Measurements from ENCODE around the gene KAT2A.
A peak's percentile ranks its signal among the peaks of the same experiment; 100 is the strongest.

KAT2A gene

GRCh38 chr17:42120770-42121769 is at the start of gene KAT2A:
TSS of gene KAT2A (minus strand) at chr17:42121367. CDS start at chr17:42121304, 63 bp downstream.
- DNase-seq (ENCODE audit: low spot score) = peak; percentile 81
- no peaks in the 10 kb centered on the region for H3K27me3 Mint-ChIP-seq (ENCODE audit: low read depth)
- peak within 1 kb of the TSS; percentile 74 for H3K4me3 Mint-ChIP-seq
- peaks cover 22% of the 10 kb centered on the region for H3K4me1 Mint-ChIP-seq (ENCODE audit: low read depth)
- peak within 1 kb of the TSS; percentile 57 for H3K27ac Mint-ChIP-seq
- peaks cover 24% of the 10 kb centered on the region for H3K36me3 Mint-ChIP-seq (ENCODE audit: low read depth)
- H3K9me3 Mint-ChIP-seq = no peaks in the 10 kb centered on the region

- H3K27me3 Mint-ChIP-seq (ENCODE audit: low read depth) = no peaks in the 10 kb centered on the region
- peaks cover under 1% of the 10 kb centered on the region for H3K4me1 Mint-ChIP-seq (ENCODE audit: low read depth)
- H3K9me3 Mint-ChIP-seq = no peaks in the 10 kb centered on the region
- no peaks in the 10 kb centered on the region for H3K36me3 Mint-ChIP-seq (ENCODE audit: low read depth)
- no peak overlapping the region for H3K27ac Mint-ChIP-seq
- DNase-seq (ENCODE audit: low spot score) = no peak
- no peak overlapping the region for H3K4me3 Mint-ChIP-seq
Measured at GRCh38 chr17:42169351-42169750, 48.2 kb upstream of the KAT2A start.

- Mint-ChIP-seq H3K9me3 (no peaks in the 10 kb centered on the region), H3K4me3 (no peak overlapping the region), H3K4me1 (ENCODE audit: low read depth) (peaks cover 1% of the 10 kb centered on the region), H3K36me3 (ENCODE audit: low read depth) (no peaks in the 10 kb centered on the region), H3K27ac (no peak overlapping the region), H3K27me3 (ENCODE audit: low read depth) (no peaks in the 10 kb centered on the region)
- DNase-seq (ENCODE audit: low spot score) = no peak
Measured at GRCh38 chr17:42167807-42168206, 46.6 kb upstream of the KAT2A start.

DNA sequence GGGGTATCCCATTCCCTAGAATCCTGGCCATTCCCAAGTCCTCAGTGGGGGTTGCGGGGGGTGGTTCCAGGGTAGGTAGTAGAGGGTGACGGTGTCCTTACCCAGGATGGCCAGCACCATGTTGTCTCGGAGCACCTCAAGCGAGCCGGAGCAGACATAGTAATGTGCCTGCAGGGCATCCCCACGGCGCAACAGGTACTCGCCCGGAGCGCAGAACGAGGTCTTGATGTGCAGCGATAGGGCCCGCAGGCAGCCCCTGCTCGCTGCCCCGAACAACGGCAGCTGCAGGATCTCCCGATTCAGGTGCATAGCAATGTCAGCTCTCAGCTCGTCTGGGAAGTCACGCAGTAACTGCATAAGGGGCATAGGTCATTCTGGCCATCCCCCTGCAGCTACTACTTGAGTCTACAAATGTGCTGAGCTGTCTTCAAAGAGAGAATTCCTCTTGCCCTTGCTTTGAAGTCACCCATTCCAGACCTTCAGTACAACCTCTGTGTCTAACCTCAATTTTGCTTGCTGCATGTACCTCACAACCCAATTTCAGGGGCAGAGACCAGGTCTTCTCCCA is 45.1 kb upstream of the KAT2A start:
- no peaks in the 10 kb centered on the region for H3K27me3 Mint-ChIP-seq (ENCODE audit: low read depth)
- DNase-seq (ENCODE audit: low spot score) = no peak
- H3K4me1 Mint-ChIP-seq (ENCODE audit: low read depth) = peaks cover 1% of the 10 kb centered on the region
- H3K27ac Mint-ChIP-seq = no peak overlapping the region
- no peak overlapping the region for H3K4me3 Mint-ChIP-seq
- no peaks in the 10 kb centered on the region for H3K9me3 Mint-ChIP-seq
- H3K36me3 Mint-ChIP-seq (ENCODE audit: low read depth) = no peaks in the 10 kb centered on the region

DNA sequence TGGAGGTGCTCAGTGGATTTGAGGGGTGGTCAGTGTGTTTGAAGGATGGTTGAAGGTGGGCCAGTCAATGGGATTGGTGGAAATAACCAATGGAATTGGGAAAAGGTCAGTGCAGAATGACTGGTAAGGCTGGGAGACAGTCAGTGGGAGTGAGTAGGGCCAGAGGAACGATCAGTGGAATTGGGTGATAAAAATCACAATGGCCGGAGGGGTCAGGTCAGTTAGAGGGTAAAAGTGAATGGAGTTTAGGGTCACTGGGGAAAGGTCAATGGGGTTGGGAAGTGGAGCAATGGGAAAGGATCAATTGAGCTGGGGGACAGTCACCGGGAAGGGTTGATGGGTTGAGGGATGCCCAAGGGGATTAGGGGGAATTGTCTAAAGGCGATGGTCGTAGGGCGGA is 44.6 kb upstream of the KAT2A start:
- no peaks in the 10 kb centered on the region for H3K9me3 Mint-ChIP-seq
- no peaks in the 10 kb centered on the region for H3K27me3 Mint-ChIP-seq (ENCODE audit: low read depth)
- H3K36me3 Mint-ChIP-seq (ENCODE audit: low read depth) = no peaks in the 10 kb centered on the region
- no peak overlapping the region for H3K4me3 Mint-ChIP-seq
- H3K27ac Mint-ChIP-seq = no peak overlapping the region
- H3K4me1 Mint-ChIP-seq (ENCODE audit: low read depth) = peaks cover 1% of the 10 kb centered on the region
- no peak for DNase-seq (ENCODE audit: low spot score)

DNA sequence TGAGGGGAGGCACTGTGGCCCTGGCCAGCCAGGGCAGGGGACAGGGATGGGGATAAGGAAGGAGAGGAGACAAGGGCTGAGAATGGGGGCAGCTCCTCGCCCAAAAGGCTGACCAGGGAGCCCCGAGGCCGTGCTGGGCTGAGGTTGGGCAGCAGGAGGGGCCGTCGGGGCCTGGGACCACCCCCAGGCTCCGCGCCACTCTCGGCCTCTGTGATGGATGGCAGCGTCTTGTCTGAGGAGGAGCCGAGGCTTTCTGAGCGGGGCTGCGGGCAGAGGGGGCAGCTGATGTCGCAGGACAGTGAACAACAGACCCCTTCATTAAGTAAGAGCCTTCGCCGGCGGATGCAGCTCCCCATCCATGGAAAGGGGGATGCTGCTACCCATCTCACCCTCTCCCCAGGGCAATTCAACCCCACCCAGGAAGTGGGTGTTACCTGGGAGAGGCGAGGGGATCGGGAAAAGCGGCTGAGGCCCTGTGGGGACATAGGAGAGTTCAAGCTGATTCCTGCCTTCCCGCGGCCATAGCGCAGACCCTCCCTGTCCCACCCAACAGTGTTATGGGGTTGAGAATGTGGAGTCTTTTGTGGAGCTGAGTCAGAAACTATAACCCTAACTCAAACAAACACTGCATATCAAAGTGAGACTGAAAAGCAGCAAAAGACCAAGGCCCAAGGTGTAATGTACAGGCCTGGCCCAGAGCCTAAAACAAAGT is 42.7 kb upstream of the KAT2A start:
- no peak overlapping the region for H3K4me3 Mint-ChIP-seq
- H3K36me3 Mint-ChIP-seq (ENCODE audit: low read depth) = no peaks in the 10 kb centered on the region
- no peak overlapping the region for H3K27ac Mint-ChIP-seq
- no peaks in the 10 kb centered on the region for H3K9me3 Mint-ChIP-seq
- peaks cover 1% of the 10 kb centered on the region for H3K4me1 Mint-ChIP-seq (ENCODE audit: low read depth)
- DNase-seq (ENCODE audit: low spot score) = no peak
- H3K27me3 Mint-ChIP-seq (ENCODE audit: low read depth) = no peaks in the 10 kb centered on the region

DNA sequence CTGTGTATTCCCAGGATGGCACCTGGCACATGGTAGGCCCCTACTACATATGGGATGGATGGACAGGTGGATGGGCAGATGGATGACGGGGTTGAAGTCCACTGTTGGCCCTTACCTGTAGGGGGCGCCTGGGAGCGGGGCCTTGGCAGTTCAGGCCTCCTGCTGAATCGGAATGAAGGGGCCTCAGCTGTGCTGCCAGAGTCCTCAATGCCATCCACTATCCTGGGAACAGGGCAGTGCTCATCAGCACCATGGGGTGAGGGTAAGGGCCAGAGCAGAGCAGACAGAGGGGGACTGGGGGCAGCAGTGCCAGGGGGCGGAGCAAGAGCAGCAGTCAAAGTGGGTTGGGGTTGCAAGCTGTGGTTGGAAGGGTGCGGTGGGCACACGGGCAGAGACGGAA is 41.9 kb upstream of the KAT2A start:
- Mint-ChIP-seq H3K36me3 (ENCODE audit: low read depth) (no peaks in the 10 kb centered on the region), H3K27ac (peak overlapping the region; percentile 43), H3K4me3 (no peak overlapping the region), H3K4me1 (ENCODE audit: low read depth) (peaks cover 1% of the 10 kb centered on the region), H3K27me3 (ENCODE audit: low read depth) (no peaks in the 10 kb centered on the region), H3K9me3 (no peaks in the 10 kb centered on the region)
- peak; percentile 33 for DNase-seq (ENCODE audit: low spot score)

DNA sequence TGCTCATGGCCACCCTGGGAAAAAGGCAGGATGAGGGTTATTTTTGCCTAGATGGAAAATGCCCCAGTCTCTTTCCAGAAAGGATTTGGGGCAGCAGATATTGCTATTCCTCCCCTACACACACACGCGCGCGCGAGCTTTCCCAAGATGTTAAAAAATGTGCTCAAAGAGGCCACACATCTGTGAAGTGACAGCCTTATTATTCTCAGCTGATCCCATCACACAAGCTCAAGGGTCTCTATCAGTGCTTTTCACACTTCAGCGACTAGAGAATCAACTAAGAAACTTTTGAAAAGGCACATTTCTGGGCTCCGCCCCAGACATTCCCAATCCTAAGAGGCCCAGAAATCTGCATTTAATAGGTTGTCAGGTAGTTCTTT is 39.4 kb upstream of the KAT2A start:
- Mint-ChIP-seq H3K27ac (no peak overlapping the region), H3K9me3 (no peaks in the 10 kb centered on the region), H3K27me3 (ENCODE audit: low read depth) (no peaks in the 10 kb centered on the region), H3K4me1 (ENCODE audit: low read depth) (peaks cover 5% of the 10 kb centered on the region), H3K36me3 (ENCODE audit: low read depth) (no peaks in the 10 kb centered on the region), H3K4me3 (no peak overlapping the region)
- DNase-seq (ENCODE audit: low spot score) = no peak

GRCh38 chr17:42159796-42160530 is 38.8 kb upstream of the KAT2A start:
- Mint-ChIP-seq H3K36me3 (ENCODE audit: low read depth) (no peaks in the 10 kb centered on the region), H3K27me3 (ENCODE audit: low read depth) (no peaks in the 10 kb centered on the region), H3K4me3 (no peak overlapping the region), H3K9me3 (no peaks in the 10 kb centered on the region), H3K27ac (no peak overlapping the region), H3K4me1 (ENCODE audit: low read depth) (peaks cover 5% of the 10 kb centered on the region)
- DNase-seq (ENCODE audit: low spot score) = no peak

- peaks cover 8% of the 10 kb centered on the region for H3K36me3 Mint-ChIP-seq (ENCODE audit: low read depth)
- H3K27ac Mint-ChIP-seq = peak overlapping the region; percentile 73
- H3K4me1 Mint-ChIP-seq (ENCODE audit: low read depth) = peaks cover 19% of the 10 kb centered on the region
- no peak for DNase-seq (ENCODE audit: low spot score)
- peak overlapping the region; percentile 85 for H3K4me3 Mint-ChIP-seq
- H3K9me3 Mint-ChIP-seq = no peaks in the 10 kb centered on the region
- no peaks in the 10 kb centered on the region for H3K27me3 Mint-ChIP-seq (ENCODE audit: low read depth)
Measured at GRCh38 chr17:42155614-42156045, 34.5 kb upstream of the KAT2A start.

DNA sequence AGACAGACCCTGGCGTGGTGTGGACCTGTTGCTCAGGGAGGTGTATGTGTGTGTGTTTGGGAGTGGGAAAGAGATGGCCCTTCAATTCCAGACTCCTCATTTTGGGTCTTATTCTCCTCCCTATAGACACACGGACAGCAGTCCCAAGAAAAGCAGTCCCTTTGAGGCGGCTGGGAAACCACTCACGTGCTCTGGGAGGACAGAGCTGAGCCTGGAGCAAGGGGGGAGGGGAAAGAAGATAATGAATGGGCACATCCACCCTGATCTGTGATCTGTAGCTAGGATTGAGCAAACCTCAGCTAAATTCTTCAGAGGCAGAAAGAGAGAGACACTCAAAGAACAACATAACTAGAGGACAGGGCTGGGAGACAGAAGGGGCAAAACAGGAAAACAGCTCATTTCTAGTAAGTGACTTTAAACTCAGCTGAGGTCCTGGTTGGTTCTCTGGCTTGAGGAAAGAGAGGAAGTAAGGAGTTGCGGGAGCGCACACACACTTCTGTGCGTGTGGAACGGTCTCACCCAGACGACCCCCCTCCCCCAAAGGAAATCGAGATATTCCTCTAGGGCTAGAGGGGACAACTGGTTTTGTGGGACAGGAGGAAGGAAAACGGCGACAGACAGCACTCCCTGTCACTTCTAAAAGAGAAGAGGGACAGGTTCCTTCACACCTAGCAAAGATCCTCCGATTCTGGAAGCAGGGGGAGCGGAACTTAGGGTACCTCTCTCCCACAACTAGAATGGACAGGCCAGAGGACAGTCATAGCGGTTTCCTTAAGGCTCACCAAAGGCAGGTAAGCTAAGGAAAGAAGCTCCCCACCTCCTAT is 33.0 kb upstream of the KAT2A start:
- peak overlapping the region; percentile 85 for H3K4me3 Mint-ChIP-seq
- peaks cover 19% of the 10 kb centered on the region for H3K4me1 Mint-ChIP-seq (ENCODE audit: low read depth)
- DNase-seq (ENCODE audit: low spot score) = no peak
- peak overlapping the region; percentile 73 for H3K27ac Mint-ChIP-seq
- peaks cover 8% of the 10 kb centered on the region for H3K36me3 Mint-ChIP-seq (ENCODE audit: low read depth)
- no peaks in the 10 kb centered on the region for H3K27me3 Mint-ChIP-seq (ENCODE audit: low read depth)
- H3K9me3 Mint-ChIP-seq = no peaks in the 10 kb centered on the region

GRCh38 chr17:42146911-42147607 is 25.9 kb upstream of the KAT2A start:
- no peak overlapping the region for H3K27ac Mint-ChIP-seq
- H3K36me3 Mint-ChIP-seq (ENCODE audit: low read depth) = peaks cover 7% of the 10 kb centered on the region
- H3K4me1 Mint-ChIP-seq (ENCODE audit: low read depth) = peaks cover 6% of the 10 kb centered on the region
- no peak overlapping the region for H3K4me3 Mint-ChIP-seq
- no peaks in the 10 kb centered on the region for H3K9me3 Mint-ChIP-seq
- no peaks in the 10 kb centered on the region for H3K27me3 Mint-ChIP-seq (ENCODE audit: low read depth)
- DNase-seq (ENCODE audit: low spot score) = no peak
